SH-SY5Y (cell line): ENCODE results near the gene XYLT1.

ENCODE experiments used
- GATA2 ChIP-seq: IDR thresholded peaks from 2 replicates; pipeline ENCODE4 v1.6.1; 2011; ENCODE audit warnings: mild to moderate bottlenecking, low read depth, low read length
- GATA3 ChIP-seq: IDR thresholded peaks from 2 replicates; pipeline ENCODE4 v1.6.1; 2011; ENCODE audit warnings: low read depth, mild to moderate bottlenecking, low read length, moderate library complexity

DNA sequence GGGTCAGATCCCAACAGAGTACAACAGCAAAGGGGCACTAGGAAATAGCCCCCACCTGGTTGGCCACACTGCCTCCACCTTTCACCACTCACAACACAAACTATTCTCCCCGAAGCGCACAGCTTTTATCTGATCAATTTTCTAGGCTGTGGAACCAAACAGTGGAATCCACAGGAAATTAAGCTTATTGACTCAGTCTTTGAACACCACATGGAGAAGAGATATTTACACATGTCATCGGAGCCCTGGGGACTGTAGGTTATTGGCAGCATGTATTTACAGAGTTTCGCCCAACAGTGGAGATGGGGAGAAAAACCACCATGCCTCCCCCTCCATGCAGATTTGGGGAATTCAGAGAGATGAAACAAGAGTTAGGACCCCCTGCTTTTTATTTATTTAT, 154.8 kb downstream of the XYLT1 start:
- TF ChIP-seq GATA2 (no peak), GATA3 (no peak)
